BE2C (cell line): ENCODE measurements around the gene FARS2. TPM values are rescaled to one million over a fixed set of nuclear protein-coding genes. Genes with fewer than 3 reads are reported as not detected.

ENCODE experiments used
- DNase-seq: peaks from one replicate; pipeline ENCODE4 v3.0.0-alpha.2; 2020
- H3K27me3 ChIP-seq: fragments of 250-450 bp; sonication (Bioruptor Pico); 2 replicates; pipeline ENCODE4 v1.5.1; 2020; ENCODE audit warnings: mild to moderate bottlenecking
- H3K36me3 ChIP-seq: fragments of 250-450 bp; sonication (Bioruptor Pico); 2 replicates; pipeline ENCODE4 v1.5.1; 2020; ENCODE audit warnings: mild to moderate bottlenecking
- H3K4me1 ChIP-seq: fragments of 250-450 bp; sonication (Bioruptor Pico); 2 replicates; pipeline ENCODE4 v1.5.1; 2020
- H3K4me3 ChIP-seq: 2 replicates; pipeline ENCODE4 v1.5.1; 2011; ENCODE audit warnings: low read depth, low read length
- H3K9me3 ChIP-seq: fragments of 250-450 bp; sonication (Bioruptor Pico); 2 replicates; pipeline ENCODE4 v1.5.1; 2020
- polyA plus RNA-seq: library from polyadenylated mRNA; unstranded; fragments of >200 nt; gene quantifications from one replicate; pipeline ENCODE4 v1.2.1, GENCODE V29; 2012; ENCODE audit warnings: low read depth, missing spikeins; ENCODE audit not compliant: insufficient read length, insufficient read depth
- TF ChIP-seq, protein P1 (sequence below): IDR thresholded peaks from 2 replicates; pipeline ENCODE4 v1.5.1; 2012; ENCODE audit warnings: mild to moderate bottlenecking, low read depth, low read length

The FARS2 gene
- polyA plus RNA-seq: 14.3 TPM

DNA sequence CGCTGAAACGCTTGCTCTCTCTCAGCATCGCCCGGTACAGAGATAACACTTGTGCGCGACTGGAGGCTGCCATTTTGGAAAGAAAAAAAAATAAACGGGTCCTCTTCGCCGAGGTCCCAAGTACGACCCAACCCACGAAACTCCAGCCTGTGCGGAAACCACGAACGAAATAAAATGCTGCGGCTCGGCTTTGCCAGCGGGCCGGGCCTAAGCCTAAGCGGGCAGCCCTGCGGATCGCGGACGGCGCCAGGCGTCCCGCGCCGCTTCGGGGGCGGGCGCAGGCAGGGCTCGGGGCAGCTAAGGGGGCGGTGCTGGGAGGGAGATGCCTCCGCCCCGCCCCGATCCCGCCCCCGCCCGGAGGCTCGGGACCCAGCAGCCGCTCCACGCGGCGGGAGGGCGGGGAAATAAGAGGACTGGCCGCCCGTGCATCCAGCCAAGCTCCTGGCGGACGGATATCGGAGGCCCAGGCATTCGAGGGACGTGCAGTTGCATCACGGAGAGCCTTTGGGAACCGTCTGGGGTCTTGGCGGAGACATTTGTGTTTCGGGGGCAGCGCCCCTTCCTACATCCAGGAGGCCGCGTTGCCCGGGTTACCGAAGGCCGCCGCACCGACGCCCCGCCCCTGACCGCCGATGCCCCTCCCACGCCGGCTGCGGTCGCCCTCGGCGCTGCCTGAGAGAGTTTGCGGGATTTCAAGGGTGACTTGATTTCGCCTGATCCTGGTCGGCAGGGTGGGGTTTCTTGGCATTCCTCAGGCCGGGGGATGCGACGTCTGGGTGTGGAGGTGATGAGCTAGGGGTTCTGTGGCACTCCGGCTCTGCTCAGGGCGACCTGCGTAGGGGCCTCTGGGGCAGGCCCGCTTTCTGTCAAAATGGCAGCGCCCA is at the start of gene FARS2, which contains the start of gene LYRM4:
FARS2 (plus strand) TSS at position 853 of the 884 bp plus-strand sequence.
LYRM4 (minus strand) TSS at position 290 of the 884 bp plus-strand sequence; CDS start at position 73, 217 bp downstream.
- TF ChIP-seq, protein P1, sequence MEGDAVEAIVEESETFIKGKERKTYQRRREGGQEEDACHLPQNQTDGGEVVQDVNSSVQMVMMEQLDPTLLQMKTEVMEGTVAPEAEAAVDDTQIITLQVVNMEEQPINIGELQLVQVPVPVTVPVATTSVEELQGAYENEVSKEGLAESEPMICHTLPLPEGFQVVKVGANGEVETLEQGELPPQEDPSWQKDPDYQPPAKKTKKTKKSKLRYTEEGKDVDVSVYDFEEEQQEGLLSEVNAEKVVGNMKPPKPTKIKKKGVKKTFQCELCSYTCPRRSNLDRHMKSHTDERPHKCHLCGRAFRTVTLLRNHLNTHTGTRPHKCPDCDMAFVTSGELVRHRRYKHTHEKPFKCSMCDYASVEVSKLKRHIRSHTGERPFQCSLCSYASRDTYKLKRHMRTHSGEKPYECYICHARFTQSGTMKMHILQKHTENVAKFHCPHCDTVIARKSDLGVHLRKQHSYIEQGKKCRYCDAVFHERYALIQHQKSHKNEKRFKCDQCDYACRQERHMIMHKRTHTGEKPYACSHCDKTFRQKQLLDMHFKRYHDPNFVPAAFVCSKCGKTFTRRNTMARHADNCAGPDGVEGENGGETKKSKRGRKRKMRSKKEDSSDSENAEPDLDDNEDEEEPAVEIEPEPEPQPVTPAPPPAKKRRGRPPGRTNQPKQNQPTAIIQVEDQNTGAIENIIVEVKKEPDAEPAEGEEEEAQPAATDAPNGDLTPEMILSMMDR: no peak
- H3K36me3 ChIP-seq: peaks cover 3% of the 10 kb centered on the region; the same call in 1 of the 2 replicates
- no peaks in the 10 kb centered on the region for H3K27me3 ChIP-seq
- no peaks in the 10 kb centered on the region for H3K9me3 ChIP-seq
- peak; percentile 92 for DNase-seq
- no peaks in the 10 kb centered on the region for H3K4me1 ChIP-seq
- H3K4me3 ChIP-seq: peak within 1 kb of the TSS; percentile 97

DNA sequence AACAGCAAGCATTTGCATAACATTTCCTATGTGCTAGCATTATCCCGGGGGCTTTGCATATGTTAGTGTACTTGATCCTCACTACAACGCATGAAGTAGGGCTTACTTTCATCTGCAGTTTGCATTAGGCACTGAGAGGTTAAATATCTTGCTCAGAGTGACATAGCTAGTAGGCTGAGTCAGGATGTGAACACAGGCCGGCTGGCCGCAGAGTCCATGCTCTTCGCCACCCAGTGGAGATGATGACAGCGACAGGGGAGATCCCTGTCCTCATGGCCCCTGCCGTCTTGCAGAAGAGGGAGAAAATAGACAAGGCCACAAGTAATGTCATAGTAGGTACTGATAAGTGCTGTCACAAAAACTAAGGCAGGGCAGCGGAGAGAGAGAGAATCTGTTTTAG is 47.5 kb upstream of the FARS2 start:
- H3K9me3 ChIP-seq: no peaks in the 10 kb centered on the region
- H3K4me1 ChIP-seq: peaks cover 10% of the 10 kb centered on the region
- TF ChIP-seq, protein P1: no peak
- no peaks in the 10 kb centered on the region for H3K27me3 ChIP-seq
- peaks cover 18% of the 10 kb centered on the region for H3K36me3 ChIP-seq
- H3K4me3 ChIP-seq: no peak overlapping the region
- peak; percentile 23 for DNase-seq

DNA sequence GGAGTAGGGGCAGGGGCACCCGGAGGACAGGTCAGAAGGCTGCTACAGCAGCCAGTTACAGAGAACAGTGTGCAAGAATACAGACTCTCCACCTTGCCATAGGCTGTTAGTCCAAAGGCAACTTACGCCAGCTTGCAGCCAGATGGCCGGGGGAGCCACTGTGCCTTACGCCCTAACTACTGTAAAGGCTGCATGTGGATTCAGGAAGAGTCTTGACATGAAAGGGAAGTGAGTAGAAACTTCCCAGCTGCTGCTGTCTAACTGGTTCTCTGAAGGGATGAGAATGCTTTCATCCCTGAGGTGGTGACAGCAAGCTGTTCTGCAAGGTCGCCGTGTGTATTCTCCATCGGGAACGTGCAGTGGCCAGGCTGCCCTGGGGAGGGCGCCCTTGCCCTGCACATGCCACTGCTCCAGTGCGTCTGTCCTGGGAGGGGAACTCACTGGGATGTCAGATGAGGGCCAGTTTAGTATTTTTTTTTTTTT is 46.7 kb upstream of the FARS2 start:
- no peaks in the 10 kb centered on the region for H3K27me3 ChIP-seq
- peak; percentile 69 for DNase-seq
- TF ChIP-seq, protein P1: peak; percentile 76
- H3K36me3 ChIP-seq: peaks cover 18% of the 10 kb centered on the region
- H3K9me3 ChIP-seq: no peaks in the 10 kb centered on the region
- no peak overlapping the region for H3K4me3 ChIP-seq
- H3K4me1 ChIP-seq: peaks cover 10% of the 10 kb centered on the region

DNA sequence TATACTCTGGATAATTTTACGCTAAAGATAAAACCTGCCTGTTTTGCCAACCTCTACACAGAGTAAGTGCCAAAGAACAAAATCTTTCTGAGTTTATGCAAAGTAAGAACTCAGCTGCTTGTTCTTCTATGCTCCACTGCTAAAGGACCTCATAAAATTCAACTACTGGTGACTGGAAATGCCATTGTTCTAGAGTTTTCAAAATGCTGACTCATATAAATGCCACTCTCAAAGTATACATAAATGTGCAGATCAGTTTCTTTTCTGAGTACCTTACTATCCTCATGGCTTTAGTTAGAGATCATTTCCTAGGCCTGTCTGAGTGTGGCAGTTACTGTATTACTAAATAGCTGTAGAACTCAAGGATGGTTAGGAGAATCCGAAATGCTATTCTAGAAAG is 46.2 kb upstream of the FARS2 start:
- H3K36me3 ChIP-seq: peaks cover 18% of the 10 kb centered on the region
- H3K4me1 ChIP-seq: peaks cover 10% of the 10 kb centered on the region
- DNase-seq: no peak

DNA sequence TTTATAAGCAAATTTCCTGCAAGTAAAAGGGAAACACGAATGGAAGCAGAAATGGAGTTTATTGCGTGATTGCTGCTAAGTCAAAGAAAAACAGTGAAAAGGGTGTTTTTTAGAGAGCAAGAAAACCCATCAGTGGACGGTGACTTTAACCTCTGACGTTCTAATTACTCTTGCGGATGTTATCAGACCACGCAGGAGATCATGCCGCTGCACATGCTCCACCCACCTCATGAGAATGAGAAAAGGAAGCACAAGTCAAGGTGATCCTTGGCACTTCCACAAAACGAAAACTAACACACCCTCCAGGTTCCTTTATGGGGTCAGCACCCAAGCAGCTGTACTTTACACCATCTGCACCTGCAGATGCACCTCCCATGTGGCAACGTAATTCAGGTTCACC is 45.5 kb upstream of the FARS2 start:
- Histone ChIP-seq H3K36me3 (peaks cover 18% of the 10 kb centered on the region), H3K4me3 (no peak overlapping the region), H3K4me1 (peaks cover 10% of the 10 kb centered on the region), H3K27me3 (no peaks in the 10 kb centered on the region), H3K9me3 (no peaks in the 10 kb centered on the region)
- TF ChIP-seq, protein P1: no peak
- no peak for DNase-seq

More for the DNA sequence above, 46.2 kb upstream of the FARS2 start:
- TF ChIP-seq, protein P1: no peak
- no peaks in the 10 kb centered on the region for H3K27me3 ChIP-seq
- no peak overlapping the region for H3K4me3 ChIP-seq
- H3K9me3 ChIP-seq: no peaks in the 10 kb centered on the region

DNA sequence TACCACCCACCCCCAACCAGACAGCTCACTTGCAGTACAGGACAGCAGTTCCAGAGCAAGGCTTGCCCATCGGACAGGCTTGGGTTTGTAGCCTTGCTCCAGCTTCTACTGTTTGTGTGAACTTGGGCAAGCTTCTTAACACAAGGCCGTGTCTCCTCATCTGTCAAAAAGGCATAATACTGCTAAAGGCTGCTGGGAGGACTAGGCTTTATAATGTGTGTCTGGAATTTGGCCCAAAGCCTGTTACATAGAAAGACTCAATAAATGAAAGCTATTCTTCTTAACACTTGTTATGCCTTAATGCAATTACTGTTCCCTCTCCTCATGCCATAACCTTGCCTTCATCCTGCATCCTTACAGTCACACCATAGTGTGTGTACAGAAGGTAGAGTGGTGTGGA is 44.0 kb upstream of the FARS2 start:
- TF ChIP-seq, protein P1: no peak
- Histone ChIP-seq H3K27me3 (no peaks in the 10 kb centered on the region), H3K36me3 (peaks cover 18% of the 10 kb centered on the region), H3K4me3 (no peak overlapping the region), H3K9me3 (no peaks in the 10 kb centered on the region), H3K4me1 (peaks cover 10% of the 10 kb centered on the region)
- DNase-seq: no peak
